Activated naive CD4-positive, alpha-beta T cell treated with anti-CD3 and anti-CD28 coated beads for 36 hours (primary cell): Measurements from ENCODE around the gene ADGRV1. TPM values are rescaled to one million over a fixed set of nuclear protein-coding genes. Genes with fewer than 3 reads are reported as not detected.
"Not testable (repeated sequence)": the region's sequence is repeated elsewhere in the genome, so short reads cannot be mapped to it uniquely, and the experiment has no call there.

Experiments
- CTCF ChIA-PET: fragments of 350-600 bp; sonication (Branson Sonifier 250); formaldehyde crosslinking; loops from one replicate; lab custom pipeline; 2021; ENCODE audit warnings: antibody characterized with exemption; lab: Charles Lee
- DNase-seq: peaks from one replicate; pipeline ENCODE4 v3.0.0-alpha.2; 2020
- H3K27ac Mint-ChIP-seq: one replicate; pipeline ENCODE4 v1.8.0; 2021; ENCODE audit warnings: mild to moderate bottlenecking, mixed read lengths
- H3K27me3 Mint-ChIP-seq: one replicate; pipeline ENCODE4 v1.8.0; 2021; ENCODE audit warnings: low read depth, mixed read lengths
- H3K36me3 Mint-ChIP-seq: one replicate; pipeline ENCODE4 v1.8.0; 2021; ENCODE audit warnings: low read depth, mixed read lengths
- H3K4me1 Mint-ChIP-seq: one replicate; pipeline ENCODE4 v1.8.0; 2021; ENCODE audit warnings: low read depth, mixed read lengths
- H3K4me3 Mint-ChIP-seq: one replicate; pipeline ENCODE4 v1.8.0; 2021; ENCODE audit warnings: mild to moderate bottlenecking, moderate library complexity, mixed read lengths
- H3K9me3 Mint-ChIP-seq: one replicate; pipeline ENCODE4 v1.8.0; 2021; ENCODE audit warnings: mixed read lengths
- intact Hi-C: fragments of 100-400 bp; cut with micrococcal nuclease; formaldehyde crosslinking; loops from one replicate; pipeline ENCODE4 v1.15.1; 2023
- total RNA-seq, 2 experiments: library from RNA; stranded (reverse); gene quantifications; one replicate each; pipeline ENCODE4 v1.2.3, GENCODE V29; 2021

ADGRV1 gene
- total RNA-seq, 2 experiments from 2014 or later = not detected

DNA sequence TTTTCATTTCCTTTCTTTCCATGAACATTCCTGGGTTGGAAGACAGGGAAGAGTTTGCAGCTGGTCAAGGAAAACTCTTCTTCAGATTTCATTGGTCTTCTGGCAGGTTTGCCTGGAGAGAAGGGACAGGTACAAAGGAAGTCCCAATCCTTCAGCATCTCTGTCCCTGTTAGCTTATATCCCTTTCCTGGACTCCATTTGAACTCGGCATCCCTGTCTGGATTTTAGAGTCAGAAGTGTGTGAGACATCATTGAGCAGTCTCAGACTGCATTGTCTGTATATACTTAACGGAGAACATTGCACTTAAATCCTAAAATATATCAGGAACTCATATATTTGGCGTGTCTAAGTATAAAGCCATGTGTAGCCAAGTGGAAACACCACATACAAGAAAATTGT, 54.9 kb downstream of the ADGRV1 start:
- H3K4me1 Mint-ChIP-seq = peaks cover 4% of the 10 kb centered on the region
- CTCF ChIA-PET = no interaction called here
- no peak overlapping the region for H3K4me3 Mint-ChIP-seq
- no peaks in the 10 kb centered on the region for H3K9me3 Mint-ChIP-seq
- no peak for DNase-seq
- no peaks in the 10 kb centered on the region for H3K36me3 Mint-ChIP-seq
- H3K27ac Mint-ChIP-seq = no peak overlapping the region
- intact Hi-C loops = no loop called here
- H3K27me3 Mint-ChIP-seq = peaks cover 7% of the 10 kb centered on the region

GRCh38 chr5:90613918-90614504, 55.4 kb downstream of the ADGRV1 start:
- Mint-ChIP-seq H3K27me3 (peaks cover 7% of the 10 kb centered on the region), H3K4me1 (peaks cover 4% of the 10 kb centered on the region), H3K36me3 (no peaks in the 10 kb centered on the region), H3K9me3 (no peaks in the 10 kb centered on the region), H3K27ac (no peak overlapping the region), H3K4me3 (no peak overlapping the region)
- no peak for DNase-seq
- intact Hi-C loops = no loop called here
- CTCF ChIA-PET = no interaction called here

DNA sequence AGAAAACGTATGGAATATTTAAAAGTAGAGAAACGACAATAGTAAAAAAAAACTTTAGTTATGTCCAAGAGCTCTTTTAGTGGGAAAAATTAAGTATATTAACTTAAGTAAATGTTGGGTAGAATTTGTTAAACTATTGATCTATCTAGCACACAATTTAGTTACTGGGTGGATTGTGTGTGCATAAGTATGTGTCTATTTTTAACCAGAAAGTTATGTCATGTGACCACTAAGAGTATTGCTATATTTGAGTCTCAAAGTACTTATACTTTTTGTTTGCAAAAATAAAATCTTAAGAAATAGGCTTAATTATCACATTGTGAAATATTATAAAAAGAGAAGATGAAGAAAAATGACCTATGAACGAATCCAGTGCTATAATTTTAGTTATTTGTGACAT, 56.8 kb downstream of the ADGRV1 start:
- intact Hi-C loops = no loop called here
- Mint-ChIP-seq H3K4me3 (no peak overlapping the region), H3K36me3 (no peaks in the 10 kb centered on the region), H3K27me3 (peaks cover 2% of the 10 kb centered on the region), H3K27ac (no peak overlapping the region), H3K9me3 (no peaks in the 10 kb centered on the region), H3K4me1 (peaks cover 4% of the 10 kb centered on the region)
- no peak for DNase-seq
- CTCF ChIA-PET = no interaction called here

- Mint-ChIP-seq H3K9me3 (no peaks in the 10 kb centered on the region), H3K36me3 (no peaks in the 10 kb centered on the region), H3K4me1 (peaks cover 3% of the 10 kb centered on the region), H3K27me3 (no peaks in the 10 kb centered on the region), H3K4me3 (no peak overlapping the region), H3K27ac (no peak overlapping the region)
- no peak for DNase-seq
- CTCF ChIA-PET = no interaction called here
- intact Hi-C loops = no loop called here
These were observed 59.5 kb downstream of the ADGRV1 start for GRCh38 chr5:90618071-90618470.

DNA sequence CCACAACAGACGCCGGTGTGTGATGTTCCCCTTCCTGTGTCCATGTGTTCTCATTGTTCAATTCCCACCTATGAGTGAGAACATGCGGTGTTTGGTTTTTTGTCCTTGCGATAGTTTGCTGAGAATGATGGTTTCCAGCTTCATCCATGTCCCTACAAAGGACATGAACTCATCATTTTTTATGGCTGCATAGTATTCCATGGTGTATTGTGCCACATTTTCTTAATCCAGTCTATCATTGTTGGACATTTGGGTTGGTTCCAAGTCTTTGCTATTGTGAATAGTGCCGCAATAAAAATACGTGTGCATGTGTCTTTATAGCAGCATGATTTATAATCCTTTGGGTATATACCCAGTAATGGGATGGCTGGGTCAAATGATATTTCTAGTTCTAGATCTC, 61.2 kb downstream of the ADGRV1 start:
- CTCF ChIA-PET, H3K27me3 Mint-ChIP-seq, H3K4me1 Mint-ChIP-seq, H3K36me3 Mint-ChIP-seq, intact Hi-C loops, DNase-seq, H3K27ac Mint-ChIP-seq, H3K4me3 Mint-ChIP-seq, H3K9me3 Mint-ChIP-seq: not testable (repeated sequence)

DNA sequence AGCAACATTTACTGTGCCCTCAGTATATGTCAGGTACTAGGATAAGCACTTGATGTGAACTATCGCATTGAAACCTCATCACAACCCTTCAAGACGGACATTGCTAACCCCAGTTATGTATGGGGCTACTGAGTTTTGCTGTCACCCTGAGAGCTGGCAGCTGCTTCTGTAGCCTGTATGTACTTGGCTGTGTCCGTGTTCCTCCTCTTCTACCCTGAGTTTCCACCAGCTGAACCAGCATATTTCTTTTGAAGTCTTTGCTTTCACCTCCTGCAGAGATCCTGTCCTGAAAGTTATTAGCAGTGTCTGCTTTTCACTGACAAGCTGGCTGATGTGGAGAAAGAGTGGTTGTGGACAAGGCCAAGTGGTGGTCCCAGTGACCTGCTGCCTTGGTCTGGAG, 63.3 kb downstream of the ADGRV1 start:
- H3K27me3 Mint-ChIP-seq = no peaks in the 10 kb centered on the region
- no peak for DNase-seq
- CTCF ChIA-PET = no interaction called here
- H3K4me1 Mint-ChIP-seq = no peaks in the 10 kb centered on the region
- H3K27ac Mint-ChIP-seq = no peak overlapping the region
- intact Hi-C loops = no loop called here
- no peak overlapping the region for H3K4me3 Mint-ChIP-seq
- H3K9me3 Mint-ChIP-seq = no peaks in the 10 kb centered on the region
- no peaks in the 10 kb centered on the region for H3K36me3 Mint-ChIP-seq

DNA sequence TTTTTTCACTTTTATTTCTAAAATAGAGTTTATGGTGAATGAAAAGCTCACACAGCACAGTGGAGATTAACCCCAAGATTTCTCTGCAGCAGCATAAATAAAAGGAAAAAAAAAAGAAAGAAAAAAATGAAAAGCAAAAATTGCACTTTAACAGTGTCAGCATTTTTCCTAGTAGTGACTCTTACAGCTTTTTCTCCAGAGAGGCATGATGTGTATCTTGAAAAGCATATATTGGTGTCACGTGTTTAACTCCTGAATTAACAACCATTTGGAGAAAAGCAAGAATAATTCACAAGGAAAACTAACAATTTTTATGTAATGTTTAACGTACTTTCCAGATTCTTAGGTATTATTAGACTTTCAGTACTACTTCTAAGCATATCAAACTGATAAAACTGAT, 67.9 kb downstream of the ADGRV1 start:
- Mint-ChIP-seq H3K27ac (no peak overlapping the region), H3K4me1 (no peaks in the 10 kb centered on the region), H3K27me3 (no peaks in the 10 kb centered on the region), H3K36me3 (no peaks in the 10 kb centered on the region), H3K4me3 (no peak overlapping the region), H3K9me3 (no peaks in the 10 kb centered on the region)
- intact Hi-C loops = no loop called here
- DNase-seq = no peak
- CTCF ChIA-PET = no interaction called here

DNA sequence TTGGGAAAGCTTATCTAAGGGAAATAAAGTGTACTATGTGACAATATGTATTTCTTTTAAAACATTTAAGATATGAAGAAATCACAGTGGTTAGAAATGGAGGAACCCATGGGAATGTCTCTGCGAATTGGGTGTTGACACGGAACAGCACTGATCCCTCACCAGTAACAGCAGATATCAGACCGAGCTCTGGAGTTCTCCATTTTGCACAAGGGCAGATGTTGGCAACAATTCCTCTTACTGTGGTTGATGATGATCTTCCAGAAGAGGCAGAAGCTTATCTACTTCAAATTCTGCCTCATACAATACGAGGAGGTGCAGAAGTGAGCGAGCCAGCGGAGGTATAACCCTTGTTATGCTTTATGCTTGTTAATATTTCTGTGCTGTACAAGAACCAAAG, 69.9 kb downstream of the ADGRV1 start:
- H3K27ac Mint-ChIP-seq = no peak overlapping the region
- H3K36me3 Mint-ChIP-seq = no peaks in the 10 kb centered on the region
- intact Hi-C loops = no loop called here
- no peak for DNase-seq
- no peaks in the 10 kb centered on the region for H3K9me3 Mint-ChIP-seq
- H3K4me1 Mint-ChIP-seq = no peaks in the 10 kb centered on the region
- no peaks in the 10 kb centered on the region for H3K27me3 Mint-ChIP-seq
- no peak overlapping the region for H3K4me3 Mint-ChIP-seq
- CTCF ChIA-PET = no interaction called here

GRCh38 chr5:90632791-90633190, 74.2 kb downstream of the ADGRV1 start:
- Mint-ChIP-seq H3K4me3 (no peak overlapping the region), H3K9me3 (no peaks in the 10 kb centered on the region), H3K36me3 (no peaks in the 10 kb centered on the region), H3K4me1 (no peaks in the 10 kb centered on the region), H3K27me3 (peaks cover 2% of the 10 kb centered on the region), H3K27ac (no peak overlapping the region)
- no peak for DNase-seq
- CTCF ChIA-PET = no interaction called here
- intact Hi-C loops = no loop called here

GRCh38 chr5:90636948-90637347, 78.4 kb downstream of the ADGRV1 start:
- Mint-ChIP-seq H3K36me3 (no peaks in the 10 kb centered on the region), H3K27ac (no peak overlapping the region), H3K4me1 (no peaks in the 10 kb centered on the region), H3K9me3 (no peaks in the 10 kb centered on the region), H3K27me3 (peaks cover 2% of the 10 kb centered on the region), H3K4me3 (no peak overlapping the region)
- intact Hi-C loops = no loop called here
- DNase-seq = no peak
- CTCF ChIA-PET = no interaction called here

- H3K4me3 Mint-ChIP-seq = no peak overlapping the region
These were observed 79.1 kb downstream of the ADGRV1 start for GRCh38 chr5:90637731-90638130.

DNA sequence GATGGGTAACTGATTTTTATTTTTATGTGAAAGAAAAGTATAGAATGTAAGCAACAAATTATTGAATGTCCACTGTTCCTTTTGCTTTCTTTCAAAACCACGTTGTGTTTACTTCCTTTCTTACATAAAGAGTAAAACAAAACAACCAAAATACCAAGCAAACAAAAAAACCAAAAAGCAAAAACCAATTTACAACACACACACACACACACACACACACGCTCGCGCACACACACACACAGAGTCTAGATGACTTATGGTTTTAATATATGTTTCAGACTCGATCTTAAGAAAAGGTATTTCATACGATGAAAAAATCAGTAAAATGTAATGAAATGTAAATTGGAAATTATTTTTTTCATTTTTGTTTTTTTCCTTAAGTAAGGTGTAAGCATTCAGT, 80.3 kb downstream of the ADGRV1 start:
- no peak for DNase-seq
- no peaks in the 10 kb centered on the region for H3K4me1 Mint-ChIP-seq
- H3K27ac Mint-ChIP-seq = no peak overlapping the region
- no peaks in the 10 kb centered on the region for H3K36me3 Mint-ChIP-seq
- intact Hi-C loops = no loop called here
- CTCF ChIA-PET = no interaction called here
- no peaks in the 10 kb centered on the region for H3K9me3 Mint-ChIP-seq
- H3K27me3 Mint-ChIP-seq = peaks cover 6% of the 10 kb centered on the region
- no peak overlapping the region for H3K4me3 Mint-ChIP-seq

More at GRCh38 chr5:90637731-90638130, 79.1 kb downstream of the ADGRV1 start:
- no peak overlapping the region for H3K27ac Mint-ChIP-seq
- H3K36me3 Mint-ChIP-seq = no peaks in the 10 kb centered on the region
- intact Hi-C loops = no loop called here
- no peaks in the 10 kb centered on the region for H3K4me1 Mint-ChIP-seq
- CTCF ChIA-PET = no interaction called here
- H3K27me3 Mint-ChIP-seq = peaks cover 5% of the 10 kb centered on the region
- no peak for DNase-seq
- no peaks in the 10 kb centered on the region for H3K9me3 Mint-ChIP-seq

- Mint-ChIP-seq H3K4me1 (no peaks in the 10 kb centered on the region), H3K27me3 (peaks cover 5% of the 10 kb centered on the region), H3K4me3 (no peak overlapping the region), H3K36me3 (no peaks in the 10 kb centered on the region), H3K9me3 (no peaks in the 10 kb centered on the region), H3K27ac (no peak overlapping the region)
- no peak for DNase-seq
- intact Hi-C loops = no loop called here
- CTCF ChIA-PET = no interaction called here
These were observed 82.0 kb downstream of the ADGRV1 start for GRCh38 chr5:90640484-90641059.
